Raji (cell line): ENCODE results near the gene TMED6.

Experiments
- POLR2A ChIP-seq: IDR thresholded peaks from 2 replicates; pipeline ENCODE4 v1.6.1; 2011; ENCODE audit warnings: low read depth, low read length, control low read depth; ENCODE audit not compliant: insufficient read depth

Gene TMED6

DNA sequence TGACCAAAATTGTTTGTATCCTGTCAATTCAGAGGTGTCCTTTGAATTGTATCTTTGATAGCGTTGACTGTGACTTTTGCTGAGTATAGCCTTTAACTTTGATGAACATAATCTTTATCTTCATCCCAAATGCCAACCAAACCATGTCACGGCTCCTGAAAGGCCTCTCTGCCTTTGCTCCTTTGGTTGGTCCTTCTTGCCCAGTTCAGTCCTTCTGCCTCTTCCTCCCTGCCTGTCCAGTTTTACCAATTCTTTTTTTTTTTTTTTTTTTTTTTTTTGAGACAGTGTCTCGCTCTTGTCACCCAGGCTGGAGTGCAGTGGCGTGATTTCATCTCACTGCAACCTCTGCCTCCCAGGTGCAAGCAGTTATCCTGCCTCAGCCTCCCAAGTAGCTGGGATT lies 53.3 kb downstream of the TMED6 start:
- no peak for TF ChIP-seq POLR2A

DNA sequence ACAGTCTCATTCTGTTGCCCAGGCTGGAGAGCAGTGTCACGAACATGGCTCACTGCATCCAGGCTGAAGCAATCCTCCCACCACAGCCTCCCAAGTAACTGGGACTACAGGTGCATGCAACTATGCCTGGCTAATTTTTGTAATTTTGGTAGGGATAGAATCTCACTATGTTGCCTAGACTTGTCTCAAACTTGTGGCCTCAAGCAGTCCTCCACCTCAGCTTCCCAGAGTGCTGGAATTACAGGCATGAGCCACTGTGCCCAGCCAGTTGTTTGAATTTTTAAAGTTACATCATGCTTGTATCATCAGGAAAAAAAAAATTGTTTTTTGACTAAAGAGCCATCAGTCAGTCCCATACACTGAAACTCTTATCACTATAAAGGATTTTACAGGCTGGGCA lies 57.5 kb downstream of the TMED6 start:
- TF ChIP-seq POLR2A = no peak

DNA sequence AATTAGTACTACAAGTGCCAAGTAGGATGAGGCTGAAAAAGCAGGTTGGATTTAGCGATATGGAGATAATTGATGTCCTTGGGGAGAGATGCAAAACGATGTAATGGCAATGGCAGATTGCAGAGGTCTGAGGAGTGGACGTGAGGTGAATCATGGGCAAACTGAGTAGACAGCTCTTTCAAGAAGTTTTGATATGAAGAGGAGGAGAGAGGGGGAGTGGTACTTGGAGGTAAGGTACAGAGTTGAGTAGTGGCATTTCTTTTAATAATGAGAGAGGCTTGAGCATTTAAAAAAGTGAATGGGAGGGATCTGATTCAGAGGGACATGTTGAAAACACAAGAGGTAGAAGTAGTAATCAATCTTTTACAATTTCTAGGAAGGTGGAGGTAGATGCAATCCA lies 58.2 kb downstream of the TMED6 start:
- TF ChIP-seq POLR2A = no peak
